H1 (cell line): Measurements from ENCODE around the gene SPDYE6. TPM values are rescaled to one million over a fixed set of nuclear protein-coding genes. Genes with fewer than 3 reads are reported as not detected.

Source experiments
- ASH2L ChIP-seq: fragments of 200-600, 300-600 bp; sonication (generic); IDR thresholded peaks from one replicate; pipeline ENCODE4 v1.7.1; 2017; ENCODE audit warnings: low read length
- BACH1 ChIP-seq: IDR thresholded peaks from 2 replicates; pipeline ENCODE4 v1.6.1; 2012; ENCODE audit warnings: low read length, improper control_type of control experiment
- CEBPB ChIP-seq: IDR thresholded peaks from 2 replicates; pipeline ENCODE4 v1.6.1; 2012; ENCODE audit warnings: low read depth, low read length
- CHD1 ChIP-seq: IDR thresholded peaks from 2 replicates; pipeline ENCODE4 v1.6.1; 2012; ENCODE audit warnings: low read depth, low read length, improper control_type of control experiment
- CTBP2 ChIP-seq: IDR thresholded peaks from 2 replicates; pipeline ENCODE4 v1.7.0; 2011; ENCODE audit warnings: borderline replicate concordance, mild to moderate bottlenecking, moderate library complexity, mixed read lengths, low read length; ENCODE audit not compliant: insufficient read depth, insufficient read length
- CTCF ChIP-seq, 3 experiments: IDR thresholded peaks; 1 replicate in 2 of 3; 2 replicates in 1 of 3; pipeline versions ENCODE4 v1.5.1 to v1.6.1; 2011; ENCODE audit warnings: low read length in 3 of 3, mild to moderate bottlenecking in 3 of 3, inconsistent platforms in 2 of 3, low read depth in 1 of 3, moderate library complexity in 1 of 3; ENCODE audit not compliant: insufficient read depth in 1 of 3; ENCODE audit errors: control extremely low read depth in 1 of 3
- EP300 ChIP-seq, 2 experiments: IDR thresholded peaks; 1 replicate in 1 of 2; 2 replicates in 1 of 2; pipeline ENCODE4 v1.6.1; 2011 to 2012; ENCODE audit warnings: low read depth in 2 of 2, low read length in 2 of 2, mild to moderate bottlenecking in 2 of 2, borderline replicate concordance in 1 of 2, inconsistent platforms in 1 of 2, moderate library complexity in 1 of 2
- FOSL1 ChIP-seq: IDR thresholded peaks from 2 replicates; pipeline ENCODE4 v1.6.1; 2011; ENCODE audit warnings: mild to moderate bottlenecking, low read depth, low read length, moderate library complexity; ENCODE audit not compliant: insufficient read depth
- HDAC2 ChIP-seq, 2 experiments: fragments of 300-600 bp in 1 of 2; sonication (generic) in 1 of 2; IDR thresholded peaks; 2 replicates each; pipeline ENCODE4 v1.6.1; 2011 to 2012; ENCODE audit warnings: low read depth in 2 of 2, low read length in 2 of 2, mild to moderate bottlenecking in 2 of 2, moderate library complexity in 2 of 2, borderline replicate concordance in 1 of 2, inconsistent platforms in 1 of 2
- JUN ChIP-seq: IDR thresholded peaks from 2 replicates; pipeline ENCODE4 v1.6.1; 2011; ENCODE audit warnings: low read depth, mild to moderate bottlenecking, improper control_type of control experiment, low read length
- NRF1 ChIP-seq: IDR thresholded peaks from 2 replicates; pipeline ENCODE4 v1.6.1; 2011; ENCODE audit warnings: mild to moderate bottlenecking, low read depth, low read length, improper control_type of control experiment
- POLR2A ChIP-seq, 2 experiments: IDR thresholded peaks; 1 replicate in 1 of 2; 2 replicates in 1 of 2; pipeline ENCODE4 v1.6.1; 2011; ENCODE audit warnings: low read depth in 2 of 2, low read length in 2 of 2, mild to moderate bottlenecking in 2 of 2; ENCODE audit errors: control extremely low read depth in 1 of 2
- POU5F1 ChIP-seq: IDR thresholded peaks from 2 replicates; pipeline ENCODE4 v1.6.1; 2011; ENCODE audit warnings: low read depth, mild to moderate bottlenecking, low read length, moderate library complexity
- RAD21 ChIP-seq, 2 experiments: IDR thresholded peaks in 1 of 2; conservative IDR thresholded peaks in 1 of 2; 2 replicates each; pipeline ENCODE4 v1.6.1; 2011; ENCODE audit warnings: low read depth in 2 of 2, low read length in 2 of 2, improper control_type of control experiment in 1 of 2, inconsistent platforms in 1 of 2, mild to moderate bottlenecking in 1 of 2, moderate library complexity in 1 of 2
- RFX5 ChIP-seq: IDR thresholded peaks from 2 replicates; pipeline ENCODE4 v1.6.1; 2011; ENCODE audit warnings: low read depth, low read length, improper control_type of control experiment, borderline replicate concordance
- SP4 ChIP-seq: IDR thresholded peaks from 2 replicates; pipeline ENCODE4 v1.6.1; 2012; ENCODE audit warnings: low read length, inconsistent platforms
- polyA plus RNA-seq, 7 experiments: library from polyadenylated mRNA; depleted of rRNA in 3 of 7; stranded (reverse) in 5 of 7; unstranded in 2 of 7; fragments of >200 nt in 5 of 7; fragments of 200-250 nt in 2 of 7; gene quantifications; 1 replicate in 5 of 7; 2 replicates in 1 of 7; 4 replicates in 1 of 7; pipeline versions ENCODE4 v1.2.1 to v1.2.3, GENCODE V29; 2011 to 2013; ENCODE audit warnings: missing spikeins in 2 of 7, mixed read lengths in 2 of 7
- total RNA-seq: library from RNA; stranded (reverse); fragmentation: NEBNext Ultra II Directional; extraction: Animal tissue kit (Norgen Biotek cat#: 25700); gene quantifications from 2 replicates; pipeline ENCODE4 v1.2.1, GENCODE V29; 2021
- TF ChIP-seq, protein P1 (sequence below): IDR thresholded peaks from 2 replicates; pipeline ENCODE4 v1.6.1; 2012; ENCODE audit warnings: low read length, inconsistent platforms

Gene SPDYE6
- total and polyA plus RNA-seq, 2 of the 8 experiments (the other 6 are each of a cell fraction or from before 2014, with no cell fraction given), result not detected

- TF ChIP-seq HDAC2 (IDR thresholded peaks at IDR 0.05; ENCODE audit: borderline replicate concordance in 1 of 2, low read depth in 2 of 2, low read length in 2 of 2) (no peak), BACH1 (no peak), POLR2A (IDR thresholded peaks at IDR 0.05; ENCODE audit: control extremely low read depth in 1 of 2, low read depth in 2 of 2, low read length in 2 of 2) (no peak), JUN (no peak), CTCF (IDR thresholded peaks at IDR 0.05; ENCODE audit: control extremely low read depth in 1 of 3, insufficient read depth in 1 of 3, low read depth in 1 of 3, low read length in 3 of 3) (peak; percentile 66 to 90 (median 71)), EP300 (IDR thresholded peaks at IDR 0.05; ENCODE audit: borderline replicate concordance in 1 of 2, low read depth in 2 of 2, low read length in 2 of 2) (no peak), SP4 (no peak), POU5F1 (no peak), CHD1 (no peak), ASH2L (no peak), RFX5 (no peak), FOSL1 (no peak), CEBPB (no peak), CTBP2 (no peak), NRF1 (no peak), RAD21 (IDR thresholded peaks at IDR 0.05 in 1 of 2, conservative IDR thresholded peaks at IDR 0.05 in 1 of 2; ENCODE audit: low read depth in 2 of 2, low read length in 2 of 2) (peak; percentile 69 to 70)
- TF ChIP-seq, protein P1, sequence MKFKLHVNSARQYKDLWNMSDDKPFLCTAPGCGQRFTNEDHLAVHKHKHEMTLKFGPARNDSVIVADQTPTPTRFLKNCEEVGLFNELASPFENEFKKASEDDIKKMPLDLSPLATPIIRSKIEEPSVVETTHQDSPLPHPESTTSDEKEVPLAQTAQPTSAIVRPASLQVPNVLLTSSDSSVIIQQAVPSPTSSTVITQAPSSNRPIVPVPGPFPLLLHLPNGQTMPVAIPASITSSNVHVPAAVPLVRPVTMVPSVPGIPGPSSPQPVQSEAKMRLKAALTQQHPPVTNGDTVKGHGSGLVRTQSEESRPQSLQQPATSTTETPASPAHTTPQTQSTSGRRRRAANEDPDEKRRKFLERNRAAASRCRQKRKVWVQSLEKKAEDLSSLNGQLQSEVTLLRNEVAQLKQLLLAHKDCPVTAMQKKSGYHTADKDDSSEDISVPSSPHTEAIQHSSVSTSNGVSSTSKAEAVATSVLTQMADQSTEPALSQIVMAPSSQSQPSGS, result no peak
These were observed 48.0 kb upstream of the SPDYE6 start (continued) for GRCh38 chr7:102404005-102404861.
